Psoas muscle (tissue), 8 donors: ENCODE measurements around the gene SLC66A2. TPM values are rescaled to one million over a fixed set of nuclear protein-coding genes. Genes with fewer than 3 reads are reported as not detected.
"Not testable (repeated sequence)": the region's sequence is repeated elsewhere in the genome, so short reads cannot be mapped to it uniquely, and the experiment has no call there.

Experiments used
- ATAC-seq, 4 donors: fragments of 200-7000 bp; cut with Tn5 transposase; one replicate each; pipeline ENCODE4 v1.9.1; 2020; ENCODE audit warnings: moderate library complexity in 3 of 4, mild to moderate bottlenecking in 2 of 4
- DNase-seq, 2 donors: peaks; one replicate each; pipeline ENCODE4 v3.0.0-alpha.2; 2020
- H3K27ac ChIP-seq: fragments of 200-600 bp; one replicate; pipeline ENCODE4 v1.8.0; 2022
- H3K27me3 ChIP-seq, 3 donors: fragments of 200-600 bp in 1 of 3; one replicate each; pipeline versions ENCODE4 v1.6.1 to v1.8.0; 2013 to 2022; ENCODE audit warnings: low read length in 2 of 3, mild to moderate bottlenecking in 2 of 3, moderate library complexity in 1 of 3; ENCODE audit not compliant: insufficient read depth in 3 of 3
- H3K36me3 ChIP-seq, 2 donors: fragments of 200-600 bp in 1 of 2; one replicate each; pipeline versions ENCODE4 v1.6.1 to v1.8.0; 2013 to 2022; ENCODE audit warnings: low read depth in 1 of 2, mild to moderate bottlenecking in 1 of 2, moderate library complexity in 1 of 2; ENCODE audit not compliant: insufficient read depth in 1 of 2
- H3K4me1 ChIP-seq: fragments of 200-600 bp; one replicate; pipeline ENCODE4 v1.8.0; 2022
- H3K4me3 ChIP-seq: fragments of 200-600 bp; one replicate; pipeline ENCODE4 v1.8.0; 2022; ENCODE audit warnings: mild to moderate bottlenecking
- H3K9me3 ChIP-seq: fragments of 200-600 bp; one replicate; pipeline ENCODE4 v1.8.0; 2022
- CTCF ChIP-seq: fragments of 200-600 bp; IDR thresholded peaks from one replicate; pipeline ENCODE4 v1.8.0; 2022; ENCODE audit warnings: antibody characterized with exemption
- WGBS, 3 donors: extraction: QIAGEN DNeasy Blood & Tissue Kit; methylation state at CpG; one replicate each; pipeline versions ENCODE4 v1.1.6 to v1.1.7; 2013; 5-methylcytosine and 5-hydroxymethylcytosine counted together
- intact Hi-C, 2 donors: fragments of 100-400 bp; cut with DNase I; formaldehyde crosslinking; loops; one replicate each; pipeline versions ENCODE4 v1.11.0 to v1.14.2; 2022
- long read RNA-seq, 2 donors: library from polyadenylated mRNA; unstranded; transcript quantifications; one replicate each; pipeline ENCODE4 v2.0.0, GENCODE V29; 2021
- polyA plus RNA-seq, 3 donors: library from polyadenylated mRNA; stranded (reverse); fragments of 200-250 nt; gene quantifications; one replicate each; pipeline ENCODE4 v1.2.3, GENCODE V29; 2013
- total RNA-seq, 4 donors: library from RNA; stranded (reverse); fragmentation: NEBNext Ultra II Directional in 2 of 4; extraction: Animal tissue kit (Norgen Biotek cat#: 25700) in 2 of 4; gene quantifications; one replicate each; pipeline versions ENCODE4 v1.2.1 to v1.2.4, GENCODE V29; 2021 to 2023
- donor health status: healthy with polysubstance abuse.
- donor health status: DM: no; HTN: no; CAD: no; lungs with moderate emphysema.
- donor health status: Bipolar disorder and iron deficiency.
- donor health status: healthy.
- donor health status: DM: yes; HTN: yes; CAD: no.
- donor health status: DM: no; HTN: no; CAD: no.
- donor health status: DM: no; HTN: no; CAD: no.
- donor health status: DM: yes; HTN: yes; CAD: no.

Gene SLC66A2
- total RNA-seq (100 to 1,000 TPM in 2 of 4 donors, 10 to 100 TPM in 2; 36.4 to 160 (median 72.7) TPM), polyA plus RNA-seq (10 to 100 TPM; 53.4 to 79.3 (median 67.7) TPM)
- long read RNA-seq, donor 1, transcript PQLC1-203 (6 exons, 2,555 nt): major isoform, 49 of 87 reads
- long read RNA-seq, donor 1, transcript PQLC1-202 (5 exons, 2,475 nt): minor isoform, 7 of 87 reads
- long read RNA-seq, donor 1, partial matches to known transcripts: 6 of 87 reads
- long read RNA-seq, donor 1, other reads (novel, unspliced or antisense): 24 of 87 reads
- long read RNA-seq, donor 2, transcript PQLC1-202 (5 exons, 2,475 nt): minor isoform, 20 of 680 reads
- long read RNA-seq, donor 2, transcript PQLC1-211 (4 exons, 1,247 nt): minor isoform, 7 of 680 reads
- long read RNA-seq, donor 2, transcript PQLC1-203 (6 exons, 2,555 nt): major isoform, 360 of 680 reads
- long read RNA-seq, donor 2, partial matches to known transcripts: 46 of 680 reads
- long read RNA-seq, donor 2, other reads (novel, unspliced or antisense): 246 of 680 reads

GRCh38 chr18:79951545-79952455 lies at the start of gene SLC66A2:
Gene SLC66A2, minus strand, starts transcription at chr18:79951653. Its CDS starts 727 bp downstream, at chr18:79950926.
- no peak for TF ChIP-seq CTCF
- H3K27ac ChIP-seq: peak within 1 kb of the TSS; percentile 85
- peaks cover 0 to 8% of the 10 kb centered on the region in 2 donors for H3K36me3 ChIP-seq
- peaks cover 33% of the 10 kb centered on the region for H3K4me1 ChIP-seq
- peak within 1 kb of the TSS; percentile 77 for H3K4me3 ChIP-seq
- peak; percentile 82 to 92 (median 84) for ATAC-seq
- intact Hi-C loops: loop anchor here (5.0 kb wide), 1 partner anchor 36 kb away; the partner anchor contains the start of gene TXNL4A (in 2 of the 2)
- H3K27me3 ChIP-seq: no peaks in the 10 kb centered on the region
- DNase-seq: peak; percentile 94 to 97
- WGBS, 3 donors: 0 to 2% (median 0%) methylated on average over 70 to 126 of the region's 126 CpGs
- no peaks in the 10 kb centered on the region for H3K9me3 ChIP-seq

DNA sequence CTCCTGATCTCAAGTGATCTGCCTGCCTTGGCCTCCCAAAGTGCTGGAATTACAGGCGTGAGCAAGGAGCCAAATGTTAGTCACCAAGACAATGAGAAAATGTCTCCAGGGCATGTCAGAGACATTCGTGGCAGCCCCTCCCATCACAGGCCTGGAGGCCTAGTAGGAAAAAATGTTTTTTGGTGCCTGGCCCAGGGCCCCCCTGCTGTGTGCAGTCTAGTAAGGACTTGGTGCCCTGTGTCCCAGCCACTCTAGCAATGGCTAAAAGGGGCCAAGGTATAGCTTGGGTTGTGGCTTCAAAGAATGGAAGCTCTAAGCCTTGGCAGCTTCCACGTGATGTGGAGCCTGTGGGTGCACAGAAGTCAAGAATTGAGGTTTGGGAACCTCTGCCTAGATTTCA lies 49.4 kb upstream of the SLC66A2 start:
- Histone ChIP-seq H3K4me1 (no peaks in the 10 kb centered on the region), H3K27ac (no peak overlapping the region), H3K9me3 (no peaks in the 10 kb centered on the region), H3K36me3 (no peaks in the 10 kb centered on the region), H3K4me3 (no peak overlapping the region), H3K27me3 (no peaks in the 10 kb centered on the region)
- no peak for DNase-seq
- TF ChIP-seq CTCF: no peak
- no peak for ATAC-seq
- WGBS, 3 donors: 78 to 88% (median 79%) methylated on average over 3 of the region's 3 CpGs
- intact Hi-C loops: no loop called here

DNA sequence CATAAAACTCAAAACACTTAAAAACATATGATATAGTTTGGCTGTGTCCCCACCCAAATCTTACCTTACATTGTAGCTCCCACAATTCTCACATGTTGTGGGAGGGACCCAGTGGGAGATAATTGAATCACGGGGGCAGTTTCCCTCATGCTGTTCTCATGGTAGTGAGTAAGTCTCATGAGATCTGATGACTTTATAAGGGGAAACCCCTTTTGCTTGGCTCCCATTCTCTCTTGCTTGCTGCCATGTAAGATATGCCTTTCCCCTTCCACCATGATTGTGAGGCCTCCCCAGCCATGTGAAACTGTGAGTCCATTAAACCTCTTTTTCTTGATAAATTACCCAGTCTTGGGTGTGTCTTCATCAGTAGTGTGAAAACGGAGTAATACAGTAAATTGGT lies 48.2 kb upstream of the SLC66A2 start:
- H3K4me1 ChIP-seq, H3K36me3 ChIP-seq, DNase-seq, intact Hi-C loops, H3K27ac ChIP-seq, H3K27me3 ChIP-seq, ATAC-seq, H3K4me3 ChIP-seq, H3K9me3 ChIP-seq: not testable (repeated sequence)
- 87 to 90% (median 87%) methylated on average over 2 of the region's 2 CpGs for WGBS, 3 donors

- no peak for ATAC-seq
- 84 to 90% (median 85%) methylated on average over 2 of the region's 2 CpGs for WGBS, 3 donors
- peaks cover 19% of the 10 kb centered on the region for H3K4me1 ChIP-seq
- no peak for DNase-seq
- no peak overlapping the region for H3K27ac ChIP-seq
- no peaks in the 10 kb centered on the region for H3K27me3 ChIP-seq
- TF ChIP-seq CTCF: no peak
- intact Hi-C loops: no loop called here
- H3K4me3 ChIP-seq: no peak overlapping the region
- no peaks in the 10 kb centered on the region for H3K9me3 ChIP-seq
- peaks cover 0 to under 1% of the 10 kb centered on the region in 2 donors for H3K36me3 ChIP-seq
Measured at GRCh38 chr18:79991494-79991893, 40.0 kb upstream of the SLC66A2 start.

GRCh38 chr18:79989195-79989497 lies 37.7 kb upstream of the SLC66A2 start:
- Histone ChIP-seq H3K27me3 (no peaks in the 10 kb centered on the region), H3K4me1 (peaks cover 23% of the 10 kb centered on the region), H3K9me3 (no peaks in the 10 kb centered on the region), H3K4me3 (peak overlapping the region; percentile 96), H3K36me3 (peaks cover 0 to 19% of the 10 kb centered on the region in 2 donors), H3K27ac (peak overlapping the region; percentile 100)
- TF ChIP-seq CTCF: no peak
- 33 to 45% (median 37%) methylated on average over 14 of the region's 14 CpGs for WGBS, 3 donors
- intact Hi-C loops: loop anchor here (1.0 to 5.0 kb wide), 5 partner anchors 24 to 312 kb away; partner anchors contain the start of genes SLC66A2 (in 2 of the 2), CTDP1 (in 1 of the 2) and HSBP1L1 (in 1 of the 2)
- ATAC-seq (no peak), DNase-seq (no peak)
